Neural cell (in vitro differentiated cells): ENCODE results near the gene OR56A4. TPM values are rescaled to one million over a fixed set of nuclear protein-coding genes. Genes with fewer than 3 reads are reported as not detected.

ENCODE experiments used
- H2AFZ ChIP-seq: fragments of 200-600, 300-800 bp; sonication (generic), shearing (Covaris generic); 2 replicates; pipeline ENCODE4 v1.6.0; 2014; ENCODE audit warnings: low read depth, mild to moderate bottlenecking, antibody characterized with exemption, low read length, moderate library complexity
- H3F3A ChIP-seq: fragments of 200-600 bp; shearing (Covaris generic); 2 replicates; pipeline ENCODE4 v1.6.1; 2016; ENCODE audit warnings: mild to moderate bottlenecking, moderate library complexity, mixed read lengths, antibody characterized with exemption, low read length; ENCODE audit not compliant: insufficient read depth, poor library complexity, severe bottlenecking
- H3K27ac ChIP-seq: fragments of 200-600, 300-800 bp; sonication (generic), shearing (Covaris generic); 2 replicates; pipeline ENCODE4 v1.5.1; 2014; ENCODE audit warnings: mild to moderate bottlenecking, low read length, moderate library complexity
- H3K27me3 ChIP-seq: fragments of 300-800, 200-600 bp; sonication (generic), shearing (Covaris generic); 2 replicates; pipeline ENCODE4 v1.6.0; 2014; ENCODE audit warnings: mild to moderate bottlenecking, low read depth, low read length, moderate library complexity; ENCODE audit not compliant: insufficient read depth
- H3K36me3 ChIP-seq: fragments of 300-800, 200-600 bp; sonication (generic), shearing (Covaris generic); 2 replicates; pipeline ENCODE4 v1.5.1; 2014; ENCODE audit warnings: mild to moderate bottlenecking, antibody characterized with exemption, low read length, moderate library complexity; ENCODE audit not compliant: insufficient read depth
- H3K4me2 ChIP-seq: fragments of 300-800, 200-600 bp; sonication (generic), shearing (Covaris generic); 2 replicates; pipeline ENCODE4 v1.6.0; 2014; ENCODE audit warnings: mild to moderate bottlenecking, low read length
- H3K4me3 ChIP-seq: fragments of 300-800, 200-600 bp; sonication (generic), shearing (Covaris generic); 2 replicates; pipeline ENCODE4 v1.5.1; 2014; ENCODE audit warnings: mild to moderate bottlenecking, low read length, moderate library complexity
- H3K79me2 ChIP-seq: fragments of 200-600 bp; shearing (Covaris generic); replicated peaks from 2 replicates; pipeline ENCODE4 v1.6.0; 2014; ENCODE audit warnings: mild to moderate bottlenecking, low read length, moderate library complexity; ENCODE audit not compliant: insufficient read depth
- H3K9ac ChIP-seq: fragments of 300-800, 200-600 bp; sonication (generic), shearing (Covaris generic); 2 replicates; pipeline ENCODE4 v1.6.1; 2016; ENCODE audit warnings: mild to moderate bottlenecking, low read length, mixed read lengths
- H3K9me2 ChIP-seq: fragments of 200-600 bp; shearing (Covaris generic); 2 replicates; pipeline ENCODE4 v1.6.1; 2016; ENCODE audit warnings: mild to moderate bottlenecking, low read length, mixed read lengths; ENCODE audit not compliant: insufficient read depth
- H3K9me3 ChIP-seq: fragments of 200-600, 300-800 bp; sonication (generic), shearing (Covaris generic); 2 replicates; pipeline ENCODE4 v1.6.1; 2016; ENCODE audit warnings: mild to moderate bottlenecking, mixed run types, low read length, moderate library complexity, mixed read lengths
- H4K20me1 ChIP-seq: fragments of 200-600 bp; shearing (Covaris generic); 2 replicates; pipeline ENCODE4 v1.6.1; 2016; ENCODE audit warnings: mild to moderate bottlenecking, mixed run types; ENCODE audit not compliant: insufficient read depth
- EP300 ChIP-seq: fragments of 450-650 bp; conservative IDR thresholded peaks from 2 replicates; pipeline ENCODE4 v1.6.1; 2014; ENCODE audit warnings: antibody characterized with exemption, mild to moderate bottlenecking, moderate library complexity; ENCODE audit not compliant: poor library complexity, severe bottlenecking
- EZH2 ChIP-seq: fragments of 200-600, 300-800 bp; shearing (Covaris generic), sonication (generic); IDR thresholded peaks from 2 replicates; pipeline ENCODE4 v1.6.1; 2014; ENCODE audit warnings: antibody characterized with exemption, low read length, borderline replicate concordance, mild to moderate bottlenecking; ENCODE audit not compliant: insufficient read depth, poor library complexity, severe bottlenecking
- MXI1 ChIP-seq: fragments of 450-650 bp; conservative IDR thresholded peaks from 2 replicates; pipeline ENCODE4 v1.6.1; 2014; ENCODE audit warnings: antibody characterized with exemption, mild to moderate bottlenecking; ENCODE audit not compliant: poor library complexity, severe bottlenecking
- POLR2AphosphoS5 ChIP-seq: IDR thresholded peaks from 2 replicates; pipeline ENCODE4 v1.6.1; 2012
- RAD21 ChIP-seq: fragments of 450-650 bp; conservative IDR thresholded peaks from 2 replicates; pipeline ENCODE4 v1.6.1; 2014; ENCODE audit warnings: antibody characterized with exemption, mild to moderate bottlenecking, moderate library complexity
- SMC3 ChIP-seq: fragments of 450-650 bp; conservative IDR thresholded peaks from 2 replicates; pipeline ENCODE4 v1.6.1; 2014; ENCODE audit warnings: antibody characterized with exemption, mild to moderate bottlenecking, moderate library complexity; ENCODE audit not compliant: poor library complexity
- TAF1 ChIP-seq: IDR thresholded peaks from 2 replicates; pipeline ENCODE4 v1.6.1; 2012; ENCODE audit warnings: low read depth
- polyA plus RNA-seq: library from polyadenylated mRNA; depleted of rRNA; stranded (reverse); fragments of >200 nt; gene quantifications from 2 replicates; pipeline ENCODE4 v1.2.3, GENCODE V29; 2014
- TF ChIP-seq, protein P1 (sequence below): fragments of 450-650 bp; IDR thresholded peaks from 2 replicates; pipeline ENCODE4 v1.5.1; 2014; ENCODE audit warnings: antibody characterized with exemption, mild to moderate bottlenecking, moderate library complexity; ENCODE audit not compliant: poor library complexity, severe bottlenecking
- TF ChIP-seq, protein P2 (sequence below): IDR thresholded peaks from 2 replicates; pipeline ENCODE4 v1.6.1; 2012; ENCODE audit warnings: borderline replicate concordance

Gene OR56A4
- polyA plus RNA-seq, 1 donor from 2014 or later: not detected

DNA sequence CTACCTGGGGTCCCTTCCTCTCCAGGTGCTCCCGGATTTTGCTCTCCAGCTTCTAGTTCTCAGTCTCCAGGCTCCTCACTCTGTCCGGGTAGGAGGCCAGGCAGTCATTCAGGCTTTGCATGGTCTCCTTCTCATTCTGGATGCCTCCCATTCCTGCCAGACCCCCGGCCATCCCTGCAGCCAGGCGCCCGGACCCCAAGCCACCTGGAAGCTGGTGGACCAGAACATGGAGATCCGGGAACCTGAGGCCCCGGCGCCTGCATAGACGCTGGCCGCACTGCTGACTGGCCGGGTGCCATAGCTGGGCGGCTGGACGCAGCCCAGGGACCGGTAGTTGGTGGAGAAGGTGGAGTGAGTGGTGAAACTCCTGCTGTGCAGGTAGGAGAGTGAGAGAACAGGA lies 12.0 kb downstream of the OR56A4 start:
- TF ChIP-seq EP300 (no peak), TAF1 (no peak), SMC3 (no peak), POLR2AphosphoS5 (no peak), MXI1 (no peak), RAD21 (no peak), EZH2 (no peak)
- TF ChIP-seq, protein P1, sequence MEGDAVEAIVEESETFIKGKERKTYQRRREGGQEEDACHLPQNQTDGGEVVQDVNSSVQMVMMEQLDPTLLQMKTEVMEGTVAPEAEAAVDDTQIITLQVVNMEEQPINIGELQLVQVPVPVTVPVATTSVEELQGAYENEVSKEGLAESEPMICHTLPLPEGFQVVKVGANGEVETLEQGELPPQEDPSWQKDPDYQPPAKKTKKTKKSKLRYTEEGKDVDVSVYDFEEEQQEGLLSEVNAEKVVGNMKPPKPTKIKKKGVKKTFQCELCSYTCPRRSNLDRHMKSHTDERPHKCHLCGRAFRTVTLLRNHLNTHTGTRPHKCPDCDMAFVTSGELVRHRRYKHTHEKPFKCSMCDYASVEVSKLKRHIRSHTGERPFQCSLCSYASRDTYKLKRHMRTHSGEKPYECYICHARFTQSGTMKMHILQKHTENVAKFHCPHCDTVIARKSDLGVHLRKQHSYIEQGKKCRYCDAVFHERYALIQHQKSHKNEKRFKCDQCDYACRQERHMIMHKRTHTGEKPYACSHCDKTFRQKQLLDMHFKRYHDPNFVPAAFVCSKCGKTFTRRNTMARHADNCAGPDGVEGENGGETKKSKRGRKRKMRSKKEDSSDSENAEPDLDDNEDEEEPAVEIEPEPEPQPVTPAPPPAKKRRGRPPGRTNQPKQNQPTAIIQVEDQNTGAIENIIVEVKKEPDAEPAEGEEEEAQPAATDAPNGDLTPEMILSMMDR: no peak
- TF ChIP-seq, protein P2, sequence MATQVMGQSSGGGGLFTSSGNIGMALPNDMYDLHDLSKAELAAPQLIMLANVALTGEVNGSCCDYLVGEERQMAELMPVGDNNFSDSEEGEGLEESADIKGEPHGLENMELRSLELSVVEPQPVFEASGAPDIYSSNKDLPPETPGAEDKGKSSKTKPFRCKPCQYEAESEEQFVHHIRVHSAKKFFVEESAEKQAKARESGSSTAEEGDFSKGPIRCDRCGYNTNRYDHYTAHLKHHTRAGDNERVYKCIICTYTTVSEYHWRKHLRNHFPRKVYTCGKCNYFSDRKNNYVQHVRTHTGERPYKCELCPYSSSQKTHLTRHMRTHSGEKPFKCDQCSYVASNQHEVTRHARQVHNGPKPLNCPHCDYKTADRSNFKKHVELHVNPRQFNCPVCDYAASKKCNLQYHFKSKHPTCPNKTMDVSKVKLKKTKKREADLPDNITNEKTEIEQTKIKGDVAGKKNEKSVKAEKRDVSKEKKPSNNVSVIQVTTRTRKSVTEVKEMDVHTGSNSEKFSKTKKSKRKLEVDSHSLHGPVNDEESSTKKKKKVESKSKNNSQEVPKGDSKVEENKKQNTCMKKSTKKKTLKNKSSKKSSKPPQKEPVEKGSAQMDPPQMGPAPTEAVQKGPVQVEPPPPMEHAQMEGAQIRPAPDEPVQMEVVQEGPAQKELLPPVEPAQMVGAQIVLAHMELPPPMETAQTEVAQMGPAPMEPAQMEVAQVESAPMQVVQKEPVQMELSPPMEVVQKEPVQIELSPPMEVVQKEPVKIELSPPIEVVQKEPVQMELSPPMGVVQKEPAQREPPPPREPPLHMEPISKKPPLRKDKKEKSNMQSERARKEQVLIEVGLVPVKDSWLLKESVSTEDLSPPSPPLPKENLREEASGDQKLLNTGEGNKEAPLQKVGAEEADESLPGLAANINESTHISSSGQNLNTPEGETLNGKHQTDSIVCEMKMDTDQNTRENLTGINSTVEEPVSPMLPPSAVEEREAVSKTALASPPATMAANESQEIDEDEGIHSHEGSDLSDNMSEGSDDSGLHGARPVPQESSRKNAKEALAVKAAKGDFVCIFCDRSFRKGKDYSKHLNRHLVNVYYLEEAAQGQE: no peak
- H4K20me1 ChIP-seq: no peaks in the 10 kb centered on the region

DNA sequence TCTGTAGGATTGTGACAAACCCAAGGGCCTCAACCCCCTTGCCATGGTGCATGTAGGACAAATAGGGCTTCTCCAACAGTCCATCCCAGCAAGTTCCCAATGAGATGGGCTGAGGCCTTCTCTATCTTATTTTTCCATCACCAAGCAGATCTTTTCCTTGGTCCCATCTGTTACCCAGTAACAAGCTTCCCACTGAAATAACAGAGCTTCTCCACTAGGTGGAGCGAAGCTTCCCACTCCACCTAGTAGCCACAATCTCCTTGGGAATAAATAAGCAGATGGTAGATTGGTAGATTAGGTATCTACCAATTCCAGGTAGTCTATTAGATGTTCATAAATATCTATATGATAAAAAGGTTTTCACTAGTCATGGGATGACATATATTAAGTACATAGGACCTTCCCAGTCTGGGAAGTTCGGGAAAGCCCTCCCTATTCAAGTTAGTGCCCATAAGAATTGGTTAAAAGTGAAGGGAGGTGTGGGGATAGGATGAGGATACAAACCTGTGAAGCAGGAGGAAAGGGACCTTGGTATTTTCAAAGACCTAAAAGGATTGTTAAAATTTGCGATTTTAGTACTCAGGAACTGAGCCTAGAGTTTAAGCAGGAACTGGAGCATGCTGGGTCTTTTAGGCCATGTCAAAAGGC lies 14.0 kb downstream of the OR56A4 start:
- TF ChIP-seq, protein P2: no peak
- TF ChIP-seq, protein P1: peak; percentile 38
- Histone ChIP-seq H3K4me3 (no peak overlapping the region), H3K9ac (no peak overlapping the region), H2AFZ (no peak overlapping the region), H3K9me2 (no peaks in the 10 kb centered on the region), H4K20me1 (no peaks in the 10 kb centered on the region), H3K9me3 (no peaks in the 10 kb centered on the region), H3K79me2 (no peaks in the 10 kb centered on the region), H3K4me2 (no peak overlapping the region), H3F3A (no peaks in the 10 kb centered on the region), H3K27me3 (no peaks in the 10 kb centered on the region), H3K27ac (no peak overlapping the region), H3K36me3 (no peaks in the 10 kb centered on the region)

More for the DNA sequence above, 12.0 kb downstream of the OR56A4 start:
- no peak overlapping the region for H3K27ac ChIP-seq
- no peak overlapping the region for H3K4me3 ChIP-seq
- H3K9me3 ChIP-seq: no peaks in the 10 kb centered on the region
- no peaks in the 10 kb centered on the region for H3F3A ChIP-seq
- no peaks in the 10 kb centered on the region for H3K79me2 ChIP-seq
- H3K27me3 ChIP-seq: no peaks in the 10 kb centered on the region
- H2AFZ ChIP-seq: no peak overlapping the region
- H3K36me3 ChIP-seq: no peaks in the 10 kb centered on the region
- H3K4me2 ChIP-seq: no peak overlapping the region
- no peak overlapping the region for H3K9ac ChIP-seq
- H3K9me2 ChIP-seq: no peaks in the 10 kb centered on the region
